Stimulated activated CD4-positive, alpha-beta T cell treated with anti-CD3 and anti-CD28 coated beads, TNF-alpha, amount 100 ng/mL, for 48 hours (primary cell): Measurements from ENCODE around the gene SH3BP4.
"Not testable (repeated sequence)": the region's sequence is repeated elsewhere in the genome, so short reads cannot be mapped to it uniquely, and the experiment has no call there.

Experiments used
- DNase-seq, 3 donors: peaks; one replicate each; pipeline ENCODE4 v3.0.0-alpha.2; 2020; ENCODE audit warnings: low read depth in 3 of 3

Gene SH3BP4

DNA sequence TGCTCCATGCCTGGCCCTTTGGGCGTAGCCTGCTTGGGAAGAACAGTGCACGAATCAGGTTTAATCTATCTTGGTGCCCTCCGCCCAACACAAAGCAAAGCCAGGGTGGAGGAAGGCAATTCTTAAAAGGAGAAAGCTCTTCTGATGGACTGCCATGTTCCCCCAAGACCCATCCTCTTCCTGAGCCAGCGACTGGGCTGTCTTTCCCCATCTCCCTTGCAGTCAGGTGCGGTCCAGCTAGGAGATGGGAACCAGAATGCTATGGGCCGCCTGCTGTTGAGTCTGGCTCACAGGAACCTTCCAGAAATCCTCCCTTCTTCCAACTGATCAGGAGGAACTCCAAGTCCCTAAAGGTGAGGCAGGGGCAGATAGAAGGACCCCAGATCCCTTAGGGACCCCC is 105.0 kb downstream of the SH3BP4 start:
- DNase-seq: no peak

DNA sequence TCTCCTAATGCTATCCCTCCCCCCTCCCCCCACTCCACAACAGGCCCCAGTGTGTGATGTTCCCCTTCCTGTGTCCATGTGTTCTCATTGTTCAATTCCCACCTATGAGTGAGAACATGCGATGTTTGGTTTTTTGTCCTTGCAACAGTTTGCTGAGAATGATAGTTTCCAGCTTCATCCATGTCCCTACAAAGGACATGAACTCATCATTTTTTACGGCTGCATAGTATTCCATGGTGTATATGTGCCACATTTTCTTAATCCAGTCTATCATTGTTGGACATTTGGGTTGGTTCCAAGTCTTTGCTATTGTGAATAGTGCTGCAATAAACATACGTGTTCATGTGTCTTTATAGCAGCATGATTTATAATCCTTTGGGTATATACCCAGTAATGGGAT is 105.8 kb downstream of the SH3BP4 start:
- not testable (repeated sequence) for DNase-seq

DNA sequence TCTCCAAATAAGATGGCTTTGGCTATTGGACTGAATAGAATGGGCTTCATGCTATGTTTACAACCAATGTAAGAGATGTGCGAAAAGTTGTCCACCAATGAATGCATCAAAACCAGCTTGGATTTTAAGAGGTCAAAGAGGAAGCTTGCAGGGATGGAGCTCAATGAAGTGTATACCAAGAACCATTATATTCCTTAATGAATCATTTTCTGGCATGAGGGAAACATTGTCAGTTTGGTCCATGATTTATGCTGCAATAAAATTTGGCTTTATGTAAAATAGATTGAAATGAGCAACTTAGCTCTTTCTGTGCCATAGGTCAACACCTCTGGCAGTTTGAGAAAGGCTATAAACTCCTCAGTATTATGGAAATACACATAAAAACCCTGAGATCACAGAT is 107.3 kb downstream of the SH3BP4 start:
- no peak for DNase-seq

DNA sequence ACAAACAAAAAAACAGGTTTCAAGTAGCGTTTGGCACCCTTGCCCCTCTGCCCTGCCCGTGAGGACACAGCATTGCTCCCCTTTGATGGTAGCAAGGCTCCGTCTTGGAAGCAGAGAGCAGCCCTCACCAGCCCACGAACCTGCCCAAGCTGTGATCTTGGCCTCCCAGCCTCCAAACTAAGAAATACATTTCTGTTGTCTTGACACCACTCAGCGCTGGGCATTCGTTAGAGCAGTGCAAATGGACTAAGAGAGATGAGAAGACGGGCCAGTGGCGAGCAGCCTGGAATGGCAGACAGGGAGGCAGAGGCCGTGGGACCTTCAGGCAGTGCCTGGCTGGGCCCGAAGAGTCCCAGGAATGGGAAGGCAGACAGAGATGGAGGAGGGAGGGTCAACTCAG is 109.8 kb downstream of the SH3BP4 start:
- DNase-seq: no peak

DNA sequence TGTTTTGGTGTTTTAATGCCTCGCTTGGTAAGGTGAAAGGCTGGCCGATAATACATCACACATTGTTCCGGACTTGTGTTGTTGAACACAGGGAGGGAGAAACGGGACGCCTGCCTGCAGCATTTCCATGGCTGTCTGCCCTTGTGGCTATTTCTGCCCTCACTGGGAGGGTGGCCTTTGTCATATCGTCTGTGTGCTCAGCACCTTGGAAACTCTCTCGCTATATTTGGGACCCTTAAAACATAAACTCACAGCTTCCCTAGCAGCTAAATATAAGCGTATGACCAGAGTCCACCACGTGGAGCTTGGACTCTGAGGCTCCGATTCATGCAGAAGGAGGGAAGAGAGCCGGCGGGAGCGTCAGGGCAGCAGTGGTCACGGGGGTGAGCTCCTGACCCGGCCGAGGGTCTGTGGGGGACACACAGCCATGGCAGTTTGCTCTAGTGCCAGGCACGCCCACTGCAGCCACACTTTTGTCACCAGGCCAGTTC is 111.7 kb downstream of the SH3BP4 start:
- no peak for DNase-seq

DNA sequence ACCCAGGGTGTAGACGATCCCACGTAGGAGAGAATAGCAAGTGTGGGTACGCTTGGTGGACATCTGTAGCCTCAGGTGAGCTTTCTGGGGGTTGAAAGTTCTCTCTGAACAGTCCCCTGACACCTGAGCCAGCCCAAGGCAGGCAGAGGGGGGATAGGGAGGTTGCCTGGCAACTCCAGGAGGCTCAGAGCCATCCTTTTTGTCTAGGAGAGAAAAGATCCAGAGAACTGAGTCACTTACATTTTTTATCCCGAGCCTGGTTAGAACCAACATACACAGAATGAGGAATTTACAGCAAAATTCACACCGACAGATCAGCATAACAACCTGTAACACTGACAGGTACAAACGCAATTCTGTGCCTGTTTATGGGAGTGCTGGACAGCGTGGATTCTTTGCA is 113.2 kb downstream of the SH3BP4 start:
- DNase-seq: no peak

DNA sequence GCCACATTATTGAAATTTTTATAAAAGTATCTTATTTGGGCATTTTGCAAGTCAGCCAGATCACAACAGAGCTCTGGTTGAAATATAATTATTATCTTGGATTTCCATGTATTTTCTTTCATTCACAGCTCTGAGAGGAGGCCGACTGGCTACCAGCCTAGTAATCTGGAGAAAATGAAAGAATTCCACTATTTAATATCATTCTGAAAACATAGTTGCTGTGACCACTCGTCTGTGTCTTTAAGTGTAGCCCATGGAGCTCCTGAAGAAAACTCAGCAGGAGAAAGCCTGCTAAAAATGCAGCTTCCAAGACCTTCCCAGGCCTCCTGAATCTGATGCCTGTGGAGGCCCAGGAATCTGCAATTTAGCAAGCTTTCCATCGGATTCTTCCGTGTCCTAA is 114.7 kb downstream of the SH3BP4 start:
- DNase-seq: no peak

DNA sequence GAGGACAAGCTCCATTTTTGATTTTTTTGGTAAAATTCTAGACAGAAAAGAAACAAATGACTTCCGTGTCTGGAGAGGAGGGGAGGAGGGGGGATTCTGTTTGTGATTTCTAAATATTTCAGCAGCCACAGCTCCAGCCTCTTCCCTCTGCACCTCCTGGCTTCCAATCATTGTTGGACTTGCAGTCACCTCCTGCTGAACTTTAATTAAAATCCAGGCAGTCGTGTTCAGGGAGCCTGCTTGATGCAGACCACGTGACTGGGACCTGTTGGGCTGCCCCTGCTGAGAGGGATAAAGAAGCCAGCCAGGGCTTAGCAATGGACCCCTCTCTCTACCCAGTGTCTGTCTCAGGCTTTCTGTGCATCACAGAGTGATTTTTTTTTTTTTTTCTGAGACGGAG is 115.1 kb downstream of the SH3BP4 start:
- no peak for DNase-seq

DNA sequence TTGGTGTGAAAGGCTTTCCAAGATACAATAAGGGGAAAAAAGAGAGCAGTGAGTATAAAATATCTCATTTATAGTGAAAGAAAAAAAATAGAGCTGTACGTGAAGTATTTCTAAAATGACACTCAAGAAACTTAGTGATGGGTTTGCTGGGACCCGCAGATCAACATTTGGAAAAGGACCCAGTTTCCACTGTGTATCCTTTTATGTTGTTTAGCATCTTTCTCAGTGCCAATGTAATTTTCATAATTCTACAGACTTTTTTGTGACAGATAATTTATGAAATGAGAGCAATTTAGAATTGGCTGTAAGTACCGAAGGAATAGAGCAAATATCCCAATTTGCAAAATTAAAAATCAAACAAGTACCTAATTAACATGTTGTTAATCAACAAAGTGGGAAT is 116.9 kb downstream of the SH3BP4 start:
- no peak for DNase-seq

DNA sequence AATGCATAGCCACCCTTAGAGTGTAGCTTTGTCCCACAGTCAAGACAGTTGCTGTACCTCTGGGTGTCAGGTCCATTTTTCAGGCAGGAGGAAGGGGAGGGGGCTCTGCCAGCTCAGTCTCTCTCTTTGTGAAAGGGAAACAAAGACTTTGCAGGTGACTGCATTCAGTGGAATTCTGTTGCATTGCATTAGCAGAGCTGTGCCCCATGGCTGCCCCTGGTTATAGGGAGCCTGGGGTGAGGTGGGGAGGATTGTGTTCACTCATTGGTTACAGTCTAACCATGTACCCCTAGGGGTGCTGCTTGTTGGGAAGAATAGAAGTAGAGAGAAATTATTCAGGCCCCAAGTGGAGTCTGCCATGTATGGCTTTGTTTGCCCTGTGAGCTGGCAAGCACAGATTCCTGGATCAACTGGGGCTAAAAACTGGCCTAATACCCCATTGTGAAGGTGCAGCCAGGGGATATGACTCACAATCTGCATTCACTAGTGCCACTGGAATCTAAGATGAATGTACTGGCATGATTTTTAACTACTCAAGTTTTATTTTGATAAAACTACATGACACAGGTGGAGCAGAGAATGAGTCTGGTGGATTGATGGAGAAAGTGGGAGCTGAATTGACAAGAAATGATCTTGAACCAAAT is 118.4 kb downstream of the SH3BP4 start:
- no peak for DNase-seq

DNA sequence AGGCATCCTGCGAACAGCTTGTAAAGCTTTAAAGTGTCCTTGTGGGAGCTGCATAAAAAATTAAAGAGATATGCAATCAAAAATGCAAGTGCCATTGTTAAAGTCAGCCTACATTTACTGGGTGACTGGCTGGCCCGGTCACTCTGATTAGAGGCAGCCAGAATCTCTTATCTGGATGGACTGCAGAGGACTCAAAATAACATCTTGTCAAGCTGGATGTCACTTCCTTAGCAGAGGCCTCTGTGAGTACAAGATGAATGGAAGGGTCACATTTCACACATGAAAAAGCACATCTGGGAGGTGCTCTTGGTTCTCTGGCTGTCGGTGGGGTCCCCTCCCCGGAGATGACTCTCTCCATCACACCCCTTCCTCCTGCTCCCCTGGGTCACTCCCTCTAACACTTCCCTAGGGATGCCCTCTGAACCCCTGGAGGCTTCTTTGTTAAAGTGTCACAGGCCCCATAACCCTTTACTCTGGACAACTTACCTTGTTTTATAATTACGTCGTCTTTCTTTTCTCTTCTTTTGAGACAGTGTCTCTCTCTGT is 122.1 kb downstream of the SH3BP4 start:
- DNase-seq: no peak

DNA sequence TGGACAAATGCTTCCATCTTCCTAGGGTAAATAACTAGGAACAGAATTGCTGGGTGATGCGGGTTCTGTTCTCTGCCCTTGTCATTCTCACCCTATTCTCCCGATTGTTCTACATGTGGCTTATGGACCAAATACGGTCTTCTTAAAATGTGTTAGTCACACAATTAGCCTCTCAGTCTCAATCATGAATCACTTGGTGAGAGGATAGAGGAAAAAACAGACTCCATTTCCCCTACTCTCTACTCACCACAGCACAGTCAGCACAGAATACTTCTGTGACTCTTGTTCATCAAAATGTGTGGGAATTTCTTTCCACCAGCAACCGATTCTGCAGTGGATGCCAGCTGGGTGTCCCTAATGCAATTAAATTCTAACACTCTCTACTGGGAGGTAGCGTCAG is 125.2 kb downstream of the SH3BP4 start:
- no peak for DNase-seq

DNA sequence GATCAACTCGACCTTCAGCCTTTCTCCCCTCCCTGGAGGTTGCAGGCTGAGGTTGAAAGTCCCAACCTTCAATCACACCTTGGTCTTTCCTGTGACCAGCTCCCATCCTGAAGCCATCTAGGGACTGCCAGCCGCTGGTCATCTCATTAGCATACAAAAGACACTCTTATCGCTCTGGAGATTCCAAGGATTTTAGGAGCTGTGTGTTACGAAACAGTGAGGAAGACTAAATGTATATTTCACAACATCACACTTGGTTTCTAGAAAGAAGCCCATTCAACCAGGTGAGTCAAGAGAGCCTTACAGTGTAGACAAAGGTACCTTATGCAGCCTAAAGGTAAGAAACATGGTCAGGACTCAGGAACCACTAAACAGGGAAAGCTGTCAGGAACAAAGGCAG is 126.4 kb downstream of the SH3BP4 start:
- DNase-seq: no peak

DNA sequence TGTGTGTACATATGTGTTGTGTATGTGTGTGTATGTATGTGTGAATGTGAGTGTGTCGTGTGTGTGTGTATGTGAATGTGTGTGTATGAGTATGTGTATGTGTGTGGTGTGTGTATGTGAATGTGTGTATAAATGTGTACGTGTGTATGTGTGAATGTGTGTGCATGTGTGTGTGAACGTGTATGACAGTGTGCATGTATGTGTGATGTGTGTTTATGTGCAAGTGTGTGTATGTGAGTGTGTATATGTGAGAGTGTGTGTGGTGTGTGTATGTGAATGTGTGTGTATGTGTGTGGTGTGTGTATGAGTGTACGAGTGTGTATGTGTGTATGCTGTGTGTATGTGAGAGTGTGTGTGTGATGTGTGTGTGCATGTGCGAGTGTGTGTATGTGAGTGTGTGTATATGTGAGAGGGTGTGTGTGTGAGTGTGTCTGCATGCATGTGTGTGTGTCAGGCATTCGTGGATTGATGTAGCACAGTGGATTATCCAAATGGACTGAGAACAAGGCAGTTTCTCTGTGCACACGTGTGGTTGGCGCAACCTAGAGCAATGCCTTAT is 127.2 kb downstream of the SH3BP4 start:
- DNase-seq: no peak

DNA sequence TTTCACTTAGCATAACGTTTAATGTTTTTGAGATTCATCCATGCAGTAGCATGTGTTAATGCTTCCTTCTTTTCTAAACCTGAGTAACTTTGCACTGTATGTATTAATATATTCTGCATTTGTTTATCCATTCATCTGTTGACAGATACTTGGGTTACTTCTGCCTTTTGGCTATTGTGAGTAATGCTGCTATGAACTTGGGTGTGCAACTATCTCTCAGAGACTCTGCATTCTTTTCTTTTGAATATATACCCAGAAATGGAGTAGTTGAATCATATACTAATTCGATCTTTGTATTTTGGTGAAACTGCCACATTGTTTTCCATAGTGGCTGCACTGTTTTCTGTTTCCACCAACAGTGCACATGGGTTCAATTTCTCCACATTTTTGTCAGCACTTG is 128.3 kb downstream of the SH3BP4 start:
- no peak for DNase-seq

DNA sequence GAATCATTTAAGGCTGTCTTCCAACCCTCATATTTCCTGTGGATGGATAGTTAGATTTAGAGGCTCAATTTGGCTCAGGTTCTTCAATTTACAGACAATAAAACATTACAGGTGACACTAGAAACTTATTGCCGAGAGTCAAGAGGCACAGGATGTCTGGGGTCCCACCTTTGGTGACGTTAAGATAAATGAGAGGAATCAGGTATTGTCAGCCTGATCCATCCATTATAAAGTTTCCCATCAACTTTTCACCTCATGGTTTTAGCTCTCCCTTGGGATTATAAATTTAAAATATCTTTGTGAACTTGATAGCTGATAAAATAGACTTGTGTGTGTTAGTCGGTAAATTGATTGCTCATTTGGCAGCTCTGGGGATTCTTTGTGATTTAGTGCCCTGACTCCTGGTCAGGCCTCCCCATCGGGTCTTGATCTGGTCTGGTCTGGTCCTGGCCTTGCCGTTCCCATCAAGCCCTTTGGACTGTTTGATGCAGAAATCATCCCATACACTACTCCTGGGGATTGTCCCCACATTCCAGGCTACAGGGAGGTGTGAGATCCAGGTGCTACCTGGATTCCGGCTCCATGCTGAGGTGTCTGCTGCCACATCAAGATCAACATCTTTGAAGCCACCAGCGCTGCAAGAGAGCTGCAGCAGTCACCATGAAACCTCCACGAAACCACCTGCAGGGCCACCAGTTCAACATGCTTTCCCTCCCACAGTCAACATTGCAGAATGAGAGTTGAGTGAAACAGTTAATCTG is 130.9 kb downstream of the SH3BP4 start:
- no peak for DNase-seq

DNA sequence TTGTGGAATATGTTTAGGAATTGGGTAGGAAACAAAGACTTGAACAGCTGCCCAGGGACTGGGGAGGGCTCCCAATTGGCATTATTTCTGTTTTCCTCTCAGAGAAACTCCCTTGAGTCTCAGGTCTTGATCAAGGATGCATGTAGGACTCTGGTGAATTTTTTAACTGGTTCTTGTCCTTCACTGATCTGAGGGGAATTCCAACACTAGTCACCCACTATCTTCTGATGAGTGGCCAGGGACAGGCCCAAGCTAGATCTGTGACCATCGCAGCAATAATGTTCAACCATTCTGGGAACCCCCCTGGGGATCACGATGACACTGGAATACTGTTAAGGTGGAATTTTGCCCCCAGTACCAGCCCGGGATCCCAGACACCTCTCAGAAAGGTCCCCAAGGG is 132.0 kb downstream of the SH3BP4 start:
- DNase-seq: no peak

DNA sequence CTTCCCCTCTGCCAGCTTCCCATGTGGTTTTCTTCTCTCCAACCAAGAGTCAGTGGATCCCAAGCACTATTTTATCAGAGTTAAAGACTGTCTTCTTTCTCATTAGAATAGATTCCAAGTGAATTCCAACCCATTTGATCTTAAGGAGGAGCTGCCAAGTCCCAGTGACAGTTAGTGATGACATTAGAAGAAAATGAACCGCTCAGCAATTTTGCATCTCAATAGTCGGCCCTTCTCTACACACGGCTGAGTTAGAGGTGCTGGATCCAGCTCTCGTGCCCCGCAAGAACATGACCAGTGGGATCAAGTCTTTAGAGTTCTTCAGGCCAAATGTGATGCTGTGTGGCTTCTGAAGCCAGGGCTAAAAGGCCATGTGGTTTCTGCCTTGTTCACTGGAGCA is 132.6 kb downstream of the SH3BP4 start:
- no peak for DNase-seq

DNA sequence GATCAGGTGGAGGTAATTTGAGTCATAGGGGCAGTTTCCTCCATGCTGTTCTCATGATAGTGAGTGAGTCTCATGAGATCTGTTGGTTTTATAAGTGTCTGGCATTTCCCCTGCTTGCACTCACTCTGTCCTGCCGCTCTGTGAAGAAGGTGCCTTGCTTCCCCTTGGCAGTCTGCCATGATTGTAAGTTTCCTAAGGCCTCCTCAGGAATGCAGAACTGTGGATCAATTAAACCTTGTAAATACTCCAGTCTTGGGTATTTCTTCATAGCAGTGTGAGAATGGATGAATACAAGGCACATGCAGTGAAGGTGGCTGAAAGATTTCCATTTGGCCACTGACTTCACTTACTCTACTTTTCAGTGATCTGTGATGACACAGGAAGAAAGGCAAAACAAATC is 133.7 kb downstream of the SH3BP4 start:
- DNase-seq: no peak

DNA sequence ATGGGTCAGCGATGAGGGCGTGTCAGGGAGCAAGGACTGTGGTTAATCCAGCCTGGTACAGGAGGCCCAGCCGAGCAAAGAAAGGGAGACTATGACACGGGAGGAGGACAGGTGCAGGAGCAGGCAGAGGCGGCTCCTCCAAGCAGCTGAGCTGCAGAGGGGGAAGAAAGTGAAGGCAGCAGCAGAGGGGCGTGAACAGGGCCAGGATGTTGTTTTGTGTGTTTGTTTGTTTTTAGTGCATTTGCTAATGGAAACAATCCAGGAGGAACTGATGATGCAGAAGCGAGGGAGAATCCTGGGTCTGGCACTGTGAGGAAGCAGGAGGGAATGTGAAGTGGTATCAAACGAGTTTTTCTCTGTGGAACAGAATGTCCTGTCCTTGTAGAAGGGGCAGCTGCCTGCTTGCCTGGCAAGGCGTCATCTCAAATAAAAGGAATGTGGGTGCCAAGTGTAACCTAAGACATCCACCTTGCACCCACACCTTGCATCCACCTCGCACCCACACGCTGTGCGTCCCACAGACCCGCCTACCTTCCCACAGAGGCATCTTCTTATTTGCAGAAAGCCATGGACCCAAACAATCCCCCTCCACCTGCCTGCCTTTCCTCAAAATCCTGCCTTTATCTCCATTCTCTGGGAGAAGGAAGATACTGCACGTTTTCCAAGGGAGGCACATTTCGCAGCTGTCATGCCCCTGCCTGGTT is 134.8 kb downstream of the SH3BP4 start:
- DNase-seq: no peak

DNA sequence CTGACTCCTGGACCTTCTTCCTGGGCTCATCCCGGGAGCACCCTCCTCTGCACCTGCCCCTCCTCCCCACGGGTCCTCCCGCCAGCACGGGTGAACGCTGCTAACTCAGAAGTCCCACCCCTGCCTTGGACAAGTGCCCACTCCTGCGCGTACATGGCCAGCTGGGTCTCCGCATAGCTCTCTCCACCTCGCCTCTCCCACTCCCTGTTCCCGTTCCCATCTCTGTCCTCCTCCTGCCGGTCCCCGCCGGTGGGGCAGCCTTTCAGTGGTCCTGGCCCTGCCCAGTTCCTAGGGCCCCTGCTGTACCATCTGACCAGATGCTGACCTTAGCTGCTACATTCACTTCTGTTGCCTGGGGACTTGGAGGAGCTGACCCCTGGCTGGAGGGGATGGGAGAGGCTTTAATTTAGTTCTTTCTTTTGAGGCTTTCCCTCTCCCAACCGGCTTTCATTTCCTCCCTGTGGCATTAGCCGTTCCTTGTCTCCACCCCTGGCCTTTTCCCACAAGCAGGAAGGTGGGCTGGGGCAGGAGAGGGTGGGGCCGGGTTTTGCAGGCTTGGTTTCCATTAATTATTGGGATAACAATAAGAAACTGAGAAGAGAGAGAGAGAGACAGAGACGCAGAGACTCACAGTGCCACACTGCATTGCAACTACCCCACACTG is 136.1 kb downstream of the SH3BP4 start:
- DNase-seq: no peak

DNA sequence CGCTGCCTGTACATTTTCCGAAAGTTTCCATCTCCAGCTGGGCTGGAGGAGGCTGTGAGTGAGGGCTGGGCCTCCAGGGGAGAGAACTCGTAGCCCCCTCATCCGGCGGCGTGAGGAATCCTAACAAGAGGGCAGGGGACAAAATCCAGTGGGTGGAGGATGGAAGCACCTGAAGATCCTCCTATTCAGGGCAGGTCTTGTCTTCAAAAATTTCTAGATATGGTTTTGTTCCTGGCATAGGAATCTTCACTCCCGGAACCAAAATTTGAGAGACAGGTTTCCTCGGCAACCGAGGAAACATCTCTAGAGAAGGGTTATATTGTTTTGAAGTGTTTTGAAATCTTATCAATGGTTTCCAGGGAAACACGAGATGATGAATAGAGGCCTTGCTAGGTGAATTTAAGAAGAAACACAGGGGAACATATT is 136.7 kb downstream of the SH3BP4 start:
- DNase-seq: no peak
